ENCODE measurements around the gene PTPN3. TPM values are rescaled to one million over a fixed set of nuclear protein-coding genes. Genes with fewer than 3 reads are reported as not detected.

The PTPN3 gene
- total and polyA plus RNA-seq, 10 of the 15 experiments (the other 5 are each of a cell fraction or from before 2014, with no cell fraction given): 0.18 to 1.3 (median 0.39) TPM

GRCh38 chr9:109411069-109411761, 86.9 kb downstream of the PTPN3 start (continued):
- TF ChIP-seq USF1 (IDR thresholded peaks at IDR 0.05; ENCODE audit: borderline replicate concordance, extremely low read length, insufficient read depth, low read depth, low read length): peak; percentile 58
- no peak for TF ChIP-seq JUND (IDR thresholded peaks at IDR 0.05; ENCODE audit: low read depth, low read length)
- 0 out of 2 replicates have a peak, but pooled peaks have one; percentile 15 for TF ChIP-seq NKRF (conservative IDR thresholded peaks at IDR 0.05)
- TF ChIP-seq SMAD5 (IDR thresholded peaks at IDR 0.05; ENCODE audit: low read depth): no peak
- TF ChIP-seq ESRRA (IDR thresholded peaks at IDR 0.05; ENCODE audit: low read length): no peak
- no peak for TF ChIP-seq SREBF2 (IDR thresholded peaks at IDR 0.05; ENCODE audit: low read length)
- TF ChIP-seq TCF7 (IDR thresholded peaks at IDR 0.05; ENCODE audit: borderline replicate concordance): no peak
- TF ChIP-seq NR2F1 (conservative IDR thresholded peaks at IDR 0.05): peak; percentile 80
- TF ChIP-seq MYC (IDR thresholded peaks at IDR 0.05; ENCODE audit: insufficient read depth, insufficient read length, insufficient replicate concordance, low read length, severe bottlenecking): no peak
- no peak for TF ChIP-seq HSF1 (IDR thresholded peaks at IDR 0.05; ENCODE audit: low read depth, low read length)
- TF ChIP-seq REST (IDR thresholded peaks at IDR 0.05; ENCODE audit: low read depth, low read length): peak; percentile 88
- no peak for TF ChIP-seq RB1 (IDR thresholded peaks at IDR 0.05; ENCODE audit: borderline replicate concordance)
- TF ChIP-seq MLLT1 (IDR thresholded peaks at IDR 0.05): 0 out of 2 replicates have a peak, but pooled peaks have one; percentile 23
- no peak for TF ChIP-seq CEBPB (IDR thresholded peaks at IDR 0.05; ENCODE audit: borderline replicate concordance in 1 of 2, low read depth in 2 of 2, low read length in 2 of 2)
- TF ChIP-seq ZSCAN29 (IDR thresholded peaks at IDR 0.05): no peak
- no peak for TF ChIP-seq ZZZ3 (IDR thresholded peaks at IDR 0.05; ENCODE audit: control insufficient read depth, insufficient read length, low read depth)
- TF ChIP-seq KLF5 (IDR thresholded peaks at IDR 0.05; ENCODE audit: partially characterized antibody): no peak
- peak; percentile 55 for TF ChIP-seq IKZF1 (conservative IDR thresholded peaks at IDR 0.05)
- TF ChIP-seq MAX (IDR thresholded peaks at IDR 0.05; ENCODE audit: low read depth, low read length): no peak

All from GM12878 (cell line).